Fibroblast of lung (primary cell): Measurements from ENCODE around the gene HMCN2. TPM values are rescaled to one million over a fixed set of nuclear protein-coding genes. Genes with fewer than 3 reads are reported as not detected.
"Not testable (repeated sequence)": the region's sequence is repeated elsewhere in the genome, so short reads cannot be mapped to it uniquely, and the experiment has no call there.

Experiments used
- DNase-seq, 2 donors: peaks; one replicate each; pipeline versions ENCODE4 v3.0.0 to v3.0.0-alpha.2; 2010; ENCODE audit warnings: low read depth in 2 of 2
- H2AFZ ChIP-seq: 2 replicates; pipeline ENCODE4 v1.5.1; 2012; ENCODE audit warnings: low read length, control low read depth, inconsistent platforms
- H3K27ac ChIP-seq: 2 replicates; pipeline ENCODE4 v1.5.1; 2011; ENCODE audit warnings: low read length, control low read depth; ENCODE audit not compliant: insufficient read depth
- H3K27me3 ChIP-seq: 2 replicates; pipeline ENCODE4 v1.5.1; 2011; ENCODE audit warnings: mild to moderate bottlenecking, low read length; ENCODE audit not compliant: control insufficient read depth, insufficient read depth
- H3K36me3 ChIP-seq: 2 replicates; pipeline ENCODE4 v1.5.1; 2011; ENCODE audit warnings: low read length; ENCODE audit not compliant: control insufficient read depth, insufficient read depth
- H3K4me1 ChIP-seq: 2 replicates; pipeline ENCODE4 v1.5.1; 2011; ENCODE audit warnings: low read length; ENCODE audit not compliant: control insufficient read depth, insufficient read depth; ENCODE audit errors: extremely low read depth
- H3K4me2 ChIP-seq: 2 replicates; pipeline ENCODE4 v1.5.1; 2011; ENCODE audit warnings: low read length, control low read depth; ENCODE audit not compliant: insufficient read depth; ENCODE audit errors: extremely low read depth
- H3K4me3 ChIP-seq, 4 experiments: fragments of 200-600 bp in 1 of 4; sonication (generic) in 1 of 4; replicated peaks in 1 of 4; 2 replicates each; pipeline ENCODE4 v1.5.1; 2011 to 2016; ENCODE audit warnings: low read length in 4 of 4, low read depth in 3 of 4, mild to moderate bottlenecking in 3 of 4, control low read depth in 2 of 4, inconsistent platforms in 1 of 4, mixed read lengths in 1 of 4; ENCODE audit not compliant: insufficient read depth in 1 of 4; ENCODE audit errors: control extremely low read depth in 1 of 4
- H3K79me2 ChIP-seq: 2 replicates; pipeline ENCODE4 v1.5.1; 2012; ENCODE audit warnings: mild to moderate bottlenecking, low read length, inconsistent platforms; ENCODE audit not compliant: control insufficient read depth, insufficient read depth
- H3K9ac ChIP-seq: 2 replicates; pipeline ENCODE4 v1.5.1; 2011; ENCODE audit warnings: mild to moderate bottlenecking, low read length, control low read depth; ENCODE audit not compliant: insufficient read depth
- H3K9me3 ChIP-seq: 2 replicates; pipeline ENCODE4 v1.5.1; 2012; ENCODE audit warnings: low read depth, low read length; ENCODE audit not compliant: control insufficient read depth, insufficient read depth
- H4K20me1 ChIP-seq: 2 replicates; pipeline ENCODE4 v1.5.1; 2011; ENCODE audit warnings: low read length; ENCODE audit not compliant: control insufficient read depth, insufficient read depth; ENCODE audit errors: extremely low read depth
- EZH2 ChIP-seq: IDR thresholded peaks from 2 replicates; pipeline ENCODE4 v1.5.1; 2012; ENCODE audit warnings: low read length, control low read depth, mild to moderate bottlenecking; ENCODE audit errors: missing control alignments
- polyA plus RNA-seq, 2 donors: library from polyadenylated mRNA; depleted of rRNA in 1 of 2; stranded (reverse) in 1 of 2; unstranded in 1 of 2; fragments of >200 nt; gene quantifications; 2 replicates each; pipeline ENCODE4 v1.2.1, GENCODE V29; 2011 to 2012; ENCODE audit warnings: missing spikeins in 1 of 2
- total RNA-seq: library from RNA; depleted of rRNA; stranded (reverse); fragments of >200 nt; gene quantifications from 2 replicates; pipeline ENCODE4 v1.2.1, GENCODE V29; 2014
- TF ChIP-seq, protein P1 (sequence below), 2 donors: IDR thresholded peaks in 1 of 2; conservative IDR thresholded peaks in 1 of 2; 1 replicate in 1 of 2; 2 replicates in 1 of 2; pipeline ENCODE4 v1.5.1; 2011 to 2012; ENCODE audit warnings: low read length in 2 of 2, control low read depth in 1 of 2, inconsistent platforms in 1 of 2, low read depth in 1 of 2, mild to moderate bottlenecking in 1 of 2

HMCN2 gene
- total and polyA plus RNA-seq, 2 donors (not counting 1 experiment from before 2014, with no cell fraction given): under 0.01 TPM; not detected in 1

DNA sequence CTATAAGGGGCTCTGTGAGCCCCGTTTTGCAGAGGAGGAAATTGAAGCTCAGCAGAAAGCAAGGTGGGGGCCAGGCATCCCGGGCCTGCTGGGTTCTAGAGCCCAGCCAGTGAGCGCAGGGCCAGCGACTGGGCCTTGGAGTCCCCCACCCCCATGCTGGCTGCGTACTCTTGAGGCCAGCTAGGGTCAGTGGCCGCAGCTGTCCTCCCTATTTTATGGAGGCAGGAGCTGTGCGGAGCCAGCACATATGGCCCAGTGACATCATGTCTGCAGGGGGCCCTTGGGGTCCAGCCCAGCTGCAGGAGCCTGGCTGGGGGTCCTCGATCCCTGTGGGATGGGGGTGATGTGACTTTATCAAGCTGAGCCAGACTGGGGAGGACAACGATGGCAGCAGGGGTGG is 71.3 kb downstream of the HMCN2 start:
- Histone ChIP-seq H2AFZ (no peak overlapping the region), H3K4me1 (peaks cover 2% of the 10 kb centered on the region), H3K4me3 (no peak overlapping the region), H3K79me2 (no peaks in the 10 kb centered on the region), H4K20me1 (no peaks in the 10 kb centered on the region), H3K27me3 (peaks cover 2% of the 10 kb centered on the region), H3K27ac (no peak overlapping the region), H3K9ac (no peak overlapping the region), H3K9me3 (no peaks in the 10 kb centered on the region), H3K36me3 (no peaks in the 10 kb centered on the region), H3K4me2 (no peak overlapping the region)
- no peak for DNase-seq
- TF ChIP-seq, protein P1, sequence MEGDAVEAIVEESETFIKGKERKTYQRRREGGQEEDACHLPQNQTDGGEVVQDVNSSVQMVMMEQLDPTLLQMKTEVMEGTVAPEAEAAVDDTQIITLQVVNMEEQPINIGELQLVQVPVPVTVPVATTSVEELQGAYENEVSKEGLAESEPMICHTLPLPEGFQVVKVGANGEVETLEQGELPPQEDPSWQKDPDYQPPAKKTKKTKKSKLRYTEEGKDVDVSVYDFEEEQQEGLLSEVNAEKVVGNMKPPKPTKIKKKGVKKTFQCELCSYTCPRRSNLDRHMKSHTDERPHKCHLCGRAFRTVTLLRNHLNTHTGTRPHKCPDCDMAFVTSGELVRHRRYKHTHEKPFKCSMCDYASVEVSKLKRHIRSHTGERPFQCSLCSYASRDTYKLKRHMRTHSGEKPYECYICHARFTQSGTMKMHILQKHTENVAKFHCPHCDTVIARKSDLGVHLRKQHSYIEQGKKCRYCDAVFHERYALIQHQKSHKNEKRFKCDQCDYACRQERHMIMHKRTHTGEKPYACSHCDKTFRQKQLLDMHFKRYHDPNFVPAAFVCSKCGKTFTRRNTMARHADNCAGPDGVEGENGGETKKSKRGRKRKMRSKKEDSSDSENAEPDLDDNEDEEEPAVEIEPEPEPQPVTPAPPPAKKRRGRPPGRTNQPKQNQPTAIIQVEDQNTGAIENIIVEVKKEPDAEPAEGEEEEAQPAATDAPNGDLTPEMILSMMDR (conservative IDR thresholded peaks at IDR 0.05 in 1 of 2, IDR thresholded peaks at IDR 0.05 in 1 of 2; ENCODE audit: low read depth in 1 of 2, low read length in 2 of 2): no peak
- no peak for TF ChIP-seq EZH2

DNA sequence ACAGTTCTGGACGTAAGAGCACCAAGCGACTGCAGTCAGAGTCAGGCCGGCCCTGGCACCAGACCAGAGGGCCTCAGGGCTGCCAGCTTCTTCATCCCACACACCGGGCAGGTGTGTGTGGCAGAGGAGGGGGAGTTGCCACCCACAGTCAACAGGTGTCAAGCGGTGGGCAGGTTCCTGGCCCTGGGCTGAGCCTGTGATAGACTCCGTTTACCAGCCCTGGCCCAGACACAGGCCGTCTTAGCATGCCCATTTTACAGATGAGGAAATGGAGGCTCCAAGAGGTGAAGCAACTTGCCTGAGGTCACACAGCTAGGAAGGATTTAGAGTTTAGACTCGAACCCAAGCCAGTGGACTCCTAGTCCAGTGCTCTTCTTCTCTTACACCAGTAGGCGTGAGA is 71.8 kb downstream of the HMCN2 start:
- H3K27ac ChIP-seq: no peak overlapping the region
- H3K4me2 ChIP-seq: no peak overlapping the region
- no peak overlapping the region for H3K9ac ChIP-seq
- H3K9me3 ChIP-seq: no peaks in the 10 kb centered on the region
- H2AFZ ChIP-seq: no peak overlapping the region
- H3K79me2 ChIP-seq: no peaks in the 10 kb centered on the region
- H3K36me3 ChIP-seq: no peaks in the 10 kb centered on the region
- DNase-seq: no peak
- no peaks in the 10 kb centered on the region for H4K20me1 ChIP-seq
- peaks cover 2% of the 10 kb centered on the region for H3K4me1 ChIP-seq
- TF ChIP-seq, protein P1 (conservative IDR thresholded peaks at IDR 0.05 in 1 of 2, IDR thresholded peaks at IDR 0.05 in 1 of 2; ENCODE audit: low read depth in 1 of 2, low read length in 2 of 2): no peak
- no peak for TF ChIP-seq EZH2
- peaks cover 2% of the 10 kb centered on the region for H3K27me3 ChIP-seq
- no peak overlapping the region for H3K4me3 ChIP-seq

DNA sequence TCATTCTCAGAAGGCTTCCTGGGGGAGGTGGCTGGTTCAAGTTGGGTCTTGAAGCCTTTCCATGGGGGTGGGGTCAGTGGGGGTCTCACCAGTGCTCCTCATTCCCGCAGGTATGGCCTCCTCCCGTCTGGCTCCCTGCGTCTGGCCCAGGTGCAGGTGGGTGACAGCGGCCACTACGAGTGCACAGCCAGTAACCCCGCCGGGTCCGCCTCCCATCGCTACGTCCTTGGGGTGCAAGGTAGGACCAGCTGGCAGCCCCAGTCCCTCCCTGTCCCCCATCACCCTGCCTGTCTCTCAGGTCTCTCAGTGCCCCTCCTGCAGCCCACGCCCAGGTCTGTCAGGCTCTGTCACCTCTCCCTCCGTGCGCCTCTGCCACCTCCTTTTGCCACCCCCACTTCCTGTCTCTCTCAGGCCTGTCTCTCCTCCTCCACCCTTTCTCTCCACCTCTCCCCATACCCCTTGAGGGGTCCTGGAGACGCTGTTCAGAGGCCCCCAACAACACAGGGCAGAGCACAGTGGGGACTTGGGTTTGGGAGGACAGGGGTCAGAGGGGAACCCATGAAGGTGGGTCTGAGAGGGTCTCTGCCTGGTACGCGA is 72.3 kb downstream of the HMCN2 start:
- Histone ChIP-seq H4K20me1 (no peaks in the 10 kb centered on the region), H2AFZ (no peak overlapping the region), H3K79me2 (no peaks in the 10 kb centered on the region), H3K27me3 (no peaks in the 10 kb centered on the region), H3K27ac (no peak overlapping the region), H3K4me1 (peaks cover 2% of the 10 kb centered on the region), H3K36me3 (no peaks in the 10 kb centered on the region), H3K4me2 (no peak overlapping the region), H3K9ac (no peak overlapping the region), H3K9me3 (no peaks in the 10 kb centered on the region), H3K4me3 (no peak overlapping the region)
- TF ChIP-seq, protein P1 (conservative IDR thresholded peaks at IDR 0.05 in 1 of 2, IDR thresholded peaks at IDR 0.05 in 1 of 2; ENCODE audit: low read depth in 1 of 2, low read length in 2 of 2): no peak
- TF ChIP-seq EZH2: no peak
- DNase-seq: no peak

DNA sequence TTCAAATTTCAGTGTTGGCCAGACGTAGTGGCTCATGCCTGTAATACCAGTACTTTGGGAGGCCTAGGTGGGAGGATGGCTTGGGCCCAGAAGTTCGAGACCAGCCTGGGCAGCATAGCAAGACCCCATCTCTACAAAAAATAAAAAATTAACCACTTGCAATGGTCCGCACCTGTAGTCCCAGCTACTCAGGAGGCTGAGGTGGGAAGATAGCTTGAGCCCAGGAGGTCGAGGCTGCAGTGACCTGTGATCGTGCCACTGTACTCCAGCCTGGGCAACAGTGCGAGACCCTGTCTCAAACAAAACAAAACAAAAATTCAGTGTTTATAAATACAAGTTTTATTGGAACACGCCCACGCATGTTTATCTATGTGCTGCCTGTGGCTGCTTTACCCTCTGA is 73.3 kb downstream of the HMCN2 start:
- H3K27me3 ChIP-seq, H2AFZ ChIP-seq, H3K79me2 ChIP-seq, H3K9me3 ChIP-seq, H3K36me3 ChIP-seq, H4K20me1 ChIP-seq, H3K4me2 ChIP-seq, H3K4me3 ChIP-seq, DNase-seq, H3K27ac ChIP-seq, H3K4me1 ChIP-seq, H3K9ac ChIP-seq: not testable (repeated sequence)
